ENCODE data around the gene NF1.

- TF ChIP-seq POLR2A (IDR thresholded peaks at IDR 0.05) (no peak), CTCF (IDR thresholded peaks at IDR 0.05) (no peak)
Measured at GRCh38 chr17:31310260-31310659, 215.5 kb downstream of the NF1 start.
